ENCODE measurements around the gene SRL. TPM values are rescaled to one million over a fixed set of nuclear protein-coding genes. Genes with fewer than 3 reads are reported as not detected.

The SRL gene
- total and polyA plus RNA-seq, 7 donors = 0.33 to 1.2 (median 0.60) TPM

DNA sequence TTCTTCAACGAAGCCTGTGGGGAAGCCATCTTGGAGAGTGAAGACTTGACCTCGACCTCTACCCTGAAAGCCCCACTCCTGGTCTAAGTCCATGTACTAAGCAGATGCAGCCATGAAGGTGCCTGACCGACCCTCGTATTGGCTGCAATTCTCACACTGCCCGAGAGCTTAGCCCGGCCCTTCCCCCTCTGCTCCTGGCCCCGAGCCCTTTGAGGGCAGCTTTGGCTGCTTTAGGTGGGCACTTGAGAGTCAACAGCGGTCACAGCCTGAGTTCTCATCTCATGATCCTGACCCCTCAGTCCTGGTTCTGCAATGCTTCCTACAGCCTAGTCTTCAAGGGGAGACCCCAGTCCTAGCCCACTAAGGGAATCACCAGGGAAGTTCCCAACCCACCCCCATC, 35.9 kb downstream of the SRL start:
- no peak for TF ChIP-seq POLR2A (IDR thresholded peaks at IDR 0.05)
- TF ChIP-seq EP300 (IDR thresholded peaks at IDR 0.05) = no peak
- TF ChIP-seq, protein P1, sequence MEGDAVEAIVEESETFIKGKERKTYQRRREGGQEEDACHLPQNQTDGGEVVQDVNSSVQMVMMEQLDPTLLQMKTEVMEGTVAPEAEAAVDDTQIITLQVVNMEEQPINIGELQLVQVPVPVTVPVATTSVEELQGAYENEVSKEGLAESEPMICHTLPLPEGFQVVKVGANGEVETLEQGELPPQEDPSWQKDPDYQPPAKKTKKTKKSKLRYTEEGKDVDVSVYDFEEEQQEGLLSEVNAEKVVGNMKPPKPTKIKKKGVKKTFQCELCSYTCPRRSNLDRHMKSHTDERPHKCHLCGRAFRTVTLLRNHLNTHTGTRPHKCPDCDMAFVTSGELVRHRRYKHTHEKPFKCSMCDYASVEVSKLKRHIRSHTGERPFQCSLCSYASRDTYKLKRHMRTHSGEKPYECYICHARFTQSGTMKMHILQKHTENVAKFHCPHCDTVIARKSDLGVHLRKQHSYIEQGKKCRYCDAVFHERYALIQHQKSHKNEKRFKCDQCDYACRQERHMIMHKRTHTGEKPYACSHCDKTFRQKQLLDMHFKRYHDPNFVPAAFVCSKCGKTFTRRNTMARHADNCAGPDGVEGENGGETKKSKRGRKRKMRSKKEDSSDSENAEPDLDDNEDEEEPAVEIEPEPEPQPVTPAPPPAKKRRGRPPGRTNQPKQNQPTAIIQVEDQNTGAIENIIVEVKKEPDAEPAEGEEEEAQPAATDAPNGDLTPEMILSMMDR (IDR thresholded peaks at IDR 0.05) = no peak
- TF ChIP-seq POLR2AphosphoS5 (IDR thresholded peaks at IDR 0.05) = no peak
- no peaks in the 10 kb centered on the region for H3K4me1 ChIP-seq
- H3K27ac ChIP-seq = no peak overlapping the region
- intact Hi-C loops (cut with DNase I) = no loop called here
- no peaks in the 10 kb centered on the region for H3K27me3 ChIP-seq
- no peaks in the 10 kb centered on the region for H3K9me3 ChIP-seq
- DNase-seq = no peak
- 86% methylated on average over 8 of the region's 8 CpGs for WGBS, 2 donors
- H3K36me3 ChIP-seq = no peaks in the 10 kb centered on the region
- H3K4me3 ChIP-seq = no peak overlapping the region

DNA sequence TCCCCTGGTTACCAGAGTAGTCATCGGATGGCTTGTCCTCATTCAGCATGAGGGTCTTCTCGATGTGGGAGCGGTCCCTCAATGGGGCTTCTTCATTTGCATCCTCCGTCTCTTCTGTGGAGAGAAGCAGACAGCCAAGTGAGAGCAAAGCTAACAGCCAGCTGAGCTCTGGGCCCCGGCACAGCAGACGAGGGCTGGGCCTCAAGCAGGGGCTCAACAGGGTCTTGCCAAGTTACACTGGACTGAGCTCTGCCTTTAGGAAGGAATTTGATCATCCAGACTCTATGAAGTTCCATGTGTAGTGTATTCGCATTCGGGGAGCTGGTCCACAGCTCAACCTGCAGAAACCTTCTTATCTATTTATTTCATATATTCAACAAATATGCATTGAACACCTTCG, 37.4 kb downstream of the SRL start:
- Histone ChIP-seq H3K9me3 (no peaks in the 10 kb centered on the region), H3K4me3 (no peak overlapping the region), H3K27me3 (no peaks in the 10 kb centered on the region), H3K27ac (no peak overlapping the region), H3K4me1 (peaks cover 0 to 7% (median 2%) of the 10 kb centered on the region in 4 donors), H3K36me3 (no peaks in the 10 kb centered on the region)
- WGBS, 2 donors = 89 to 96% methylated on average over 9 of the region's 9 CpGs
- intact Hi-C loops (cut with DNase I) = loop anchor here (5.0 kb wide), 1 partner anchor 128 kb away; no protein-coding TSS in a partner anchor
- DNase-seq = no peak
- TF ChIP-seq EP300 (IDR thresholded peaks at IDR 0.05) = no peak

DNA sequence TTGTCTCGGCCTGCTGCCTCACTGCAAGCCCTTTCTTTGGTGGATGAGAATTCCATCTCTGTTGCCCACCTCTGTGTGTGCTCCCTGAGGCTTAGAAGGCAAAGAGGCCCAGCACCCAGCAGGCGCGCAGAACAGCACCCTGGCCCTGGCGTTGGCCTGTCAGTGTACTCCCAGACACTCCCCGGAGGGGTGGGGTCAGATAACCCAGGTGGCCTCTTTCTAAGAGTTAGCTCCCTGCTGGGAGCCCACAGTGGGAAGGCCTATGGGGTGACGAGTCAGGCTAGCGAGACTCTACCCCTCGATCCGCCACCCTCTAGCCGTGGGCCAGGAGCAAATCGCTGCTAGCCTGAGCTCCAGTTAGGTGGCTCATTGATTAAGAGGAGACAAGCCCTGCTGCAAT, 38.1 kb downstream of the SRL start:
- Histone ChIP-seq H3K27ac (no peak overlapping the region), H3K4me3 (no peak overlapping the region), H3K4me1 (peaks cover 0 to 7% (median 2%) of the 10 kb centered on the region in 4 donors), H3K36me3 (no peaks in the 10 kb centered on the region), H3K27me3 (no peaks in the 10 kb centered on the region), H3K9me3 (no peaks in the 10 kb centered on the region)
- intact Hi-C loops (cut with DNase I) = loop anchor here (5.0 kb wide), 1 partner anchor 129 kb away; no protein-coding TSS in a partner anchor
- 52 to 83% methylated on average over 11 of the region's 11 CpGs for WGBS, 2 donors
- no peak for DNase-seq
- TF ChIP-seq, protein P1 (IDR thresholded peaks at IDR 0.05) = no peak

DNA sequence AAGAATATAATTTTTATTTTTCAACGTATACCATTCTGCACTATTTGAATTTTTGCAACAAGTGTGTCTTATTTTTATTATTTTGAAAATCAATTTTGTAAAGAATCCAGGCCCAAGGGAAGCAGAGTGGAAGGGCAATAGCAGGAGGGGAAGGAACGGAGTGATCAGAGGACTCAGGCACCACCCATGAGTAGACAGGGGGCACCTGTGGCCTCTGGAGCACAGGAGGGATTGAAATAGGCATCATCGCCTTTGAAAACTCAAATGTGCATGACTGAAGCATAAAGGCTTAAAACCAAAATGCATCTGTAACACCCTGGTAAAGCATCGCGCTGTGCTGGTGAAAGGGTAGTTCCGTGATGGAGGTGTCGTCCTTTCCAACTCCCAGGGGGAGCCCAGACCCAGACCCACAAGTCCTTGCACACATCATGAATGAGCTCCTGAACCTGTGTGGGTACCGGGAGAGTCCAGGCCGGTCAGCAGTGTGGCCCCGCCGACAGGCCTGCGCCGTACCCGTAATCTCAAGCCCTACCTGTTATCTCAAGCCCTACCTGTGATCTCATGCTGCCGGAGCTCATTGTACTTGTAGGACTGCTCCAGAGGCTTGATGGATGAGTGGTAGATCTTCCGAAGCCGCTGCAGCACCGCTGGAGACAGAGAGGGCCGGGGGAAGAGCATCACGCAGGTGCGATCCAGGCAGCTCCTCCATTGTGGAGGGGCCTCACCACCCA, 39.1 kb downstream of the SRL start:
- Histone ChIP-seq H3K4me3 (no peak overlapping the region), H3K27me3 (no peaks in the 10 kb centered on the region), H3K4me1 (peaks cover 0 to 7% (median 2%) of the 10 kb centered on the region in 4 donors), H3K9me3 (no peaks in the 10 kb centered on the region), H3K36me3 (no peaks in the 10 kb centered on the region), H3K27ac (no peak overlapping the region)
- DNase-seq = no peak
- WGBS, 2 donors = 91 to 95% methylated on average over 21 of the region's 21 CpGs
- intact Hi-C loops (cut with DNase I) = loop anchor here (5.0 kb wide), 1 partner anchor 130 kb away; no protein-coding TSS in a partner anchor
- TF ChIP-seq, protein P1 (IDR thresholded peaks at IDR 0.05) = no peak
- TF ChIP-seq POLR2AphosphoS5 (IDR thresholded peaks at IDR 0.05) = no peak
- TF ChIP-seq POLR2A (IDR thresholded peaks at IDR 0.05) = no peak
- TF ChIP-seq EP300 (IDR thresholded peaks at IDR 0.05) = no peak

DNA sequence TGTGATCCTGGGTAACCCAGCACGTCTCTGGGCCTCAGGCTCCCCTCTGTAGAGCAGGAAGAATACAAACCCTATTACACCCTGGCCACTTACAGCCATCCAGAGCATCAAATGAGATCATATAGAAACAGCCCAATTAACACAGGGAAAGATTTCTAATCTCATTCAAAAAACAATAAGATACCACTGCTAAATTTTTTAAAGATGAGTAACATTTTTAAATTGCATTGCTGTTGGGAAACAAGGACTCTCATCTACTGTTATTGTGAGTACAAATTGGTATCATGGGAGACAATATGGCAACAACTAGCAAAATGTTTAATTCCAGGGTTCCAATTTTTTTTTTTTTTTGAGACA, 41.1 kb downstream of the SRL start:
- H3K9me3 ChIP-seq = no peaks in the 10 kb centered on the region
- H3K27me3 ChIP-seq = no peaks in the 10 kb centered on the region
- DNase-seq = no peak
- no peak for TF ChIP-seq POLR2A (IDR thresholded peaks at IDR 0.05)
- intact Hi-C loops (cut with DNase I) = loop anchor here (1.0 to 5.0 kb wide), 2 partner anchors 53 to 132 kb away; no protein-coding TSS in a partner anchor
- H3K4me1 ChIP-seq = peaks cover 0 to 7% (median 2%) of the 10 kb centered on the region in 4 donors
- 85 to 92% methylated on average over 1 of the region's 1 CpG for WGBS, 2 donors
- H3K36me3 ChIP-seq = no peaks in the 10 kb centered on the region
- no peak overlapping the region for H3K4me3 ChIP-seq
- no peak overlapping the region for H3K27ac ChIP-seq

All from sigmoid colon (tissue), 7 donors.